MM.1S (cell line): Measurements from ENCODE around the gene GSS.

Experiments
- DNase-seq: peaks from one replicate; pipeline ENCODE4 v3.0.0-alpha.2; 2015
- H2AFZ ChIP-seq: fragments of 300-600 bp; sonication (generic); 2 replicates; pipeline ENCODE4 v1.6.0; 2016; ENCODE audit warnings: antibody characterized with exemption, low read length
- H3F3A ChIP-seq: fragments of 300-600 bp; sonication (generic); 2 replicates; pipeline ENCODE4 v1.6.1; 2016; ENCODE audit warnings: mild to moderate bottlenecking, antibody characterized with exemption, low read length, moderate library complexity, mixed read lengths; ENCODE audit not compliant: insufficient read depth
- H3K27ac ChIP-seq: fragments of 300-600 bp; sonication (generic); 2 replicates; pipeline ENCODE4 v1.5.1; 2016; ENCODE audit warnings: mild to moderate bottlenecking, low read length
- H3K27me3 ChIP-seq: fragments of 300-600 bp; sonication (generic); replicated peaks from 2 replicates; pipeline ENCODE4 v1.6.0; 2016; ENCODE audit warnings: low read length; ENCODE audit not compliant: insufficient read depth
- H3K36me3 ChIP-seq: fragments of 300-600 bp; sonication (generic); replicated peaks from 2 replicates; pipeline ENCODE4 v1.6.1; 2016; ENCODE audit warnings: mild to moderate bottlenecking, low read length, mixed read lengths; ENCODE audit not compliant: insufficient read depth
- H3K4me1 ChIP-seq: fragments of 300-600 bp; sonication (generic); 2 replicates; pipeline ENCODE4 v1.6.1; 2016; ENCODE audit warnings: low read length, mixed read lengths
- H3K4me2 ChIP-seq: fragments of 300-600 bp; sonication (generic); 2 replicates; pipeline ENCODE4 v1.6.0; 2016; ENCODE audit warnings: low read depth, low read length
- H3K4me3 ChIP-seq: fragments of 300-600 bp; sonication (generic); 2 replicates; pipeline ENCODE4 v1.5.1; 2016; ENCODE audit warnings: low read length, mixed read lengths
- H3K79me2 ChIP-seq: fragments of 300-600 bp; sonication (generic); 2 replicates; pipeline ENCODE4 v1.6.1; 2016; ENCODE audit warnings: mixed run types, low read length, mixed read lengths
- H3K9ac ChIP-seq: fragments of 300-600 bp; sonication (generic); 2 replicates; pipeline ENCODE4 v1.6.1; 2016; ENCODE audit warnings: low read length, mixed read lengths
- H3K9me2 ChIP-seq: fragments of 300-600 bp; sonication (generic); replicated peaks from 2 replicates; pipeline ENCODE4 v1.6.1; 2016; ENCODE audit warnings: mild to moderate bottlenecking, low read length, mixed read lengths; ENCODE audit not compliant: insufficient read depth
- H3K9me3 ChIP-seq: fragments of 300-600 bp; sonication (generic); replicated peaks from 2 replicates; pipeline ENCODE4 v1.6.1; 2016; ENCODE audit warnings: mild to moderate bottlenecking, low read length, mixed read lengths; ENCODE audit not compliant: insufficient read depth
- H4K20me1 ChIP-seq: fragments of 300-600 bp; sonication (generic); 2 replicates; pipeline ENCODE4 v1.6.1; 2016; ENCODE audit warnings: mild to moderate bottlenecking, low read length, moderate library complexity, mixed read lengths; ENCODE audit not compliant: insufficient read depth
- CTCF ChIP-seq: fragments of 300-600 bp; sonication (generic); IDR thresholded peaks from 2 replicates; pipeline ENCODE4 v1.5.1; 2016; ENCODE audit warnings: antibody characterized with exemption, low read length, mixed read lengths
- EZH2 ChIP-seq: fragments of 300-600 bp; sonication (generic); optimal IDR thresholded peaks from 2 replicates; pipeline ENCODE3; 2017; ENCODE audit warnings: low read depth, mild to moderate bottlenecking, antibody characterized with exemption, low read length, mixed read lengths
- EZH2phosphoT487 ChIP-seq: fragments of 300-600 bp; sonication (generic); IDR thresholded peaks from 2 replicates; pipeline ENCODE4 v1.6.1; 2018; ENCODE audit warnings: antibody characterized with exemption, low read length

Gene GSS

GRCh38 chr20:34976286-34976685 lies 20.7 kb upstream of the GSS start:
- no peaks in the 10 kb centered on the region for H3K36me3 ChIP-seq
- no peaks in the 10 kb centered on the region for H3K4me1 ChIP-seq
- H3K9me3 ChIP-seq: no peaks in the 10 kb centered on the region
- TF ChIP-seq EZH2: no peak
- TF ChIP-seq EZH2phosphoT487: no peak
- TF ChIP-seq CTCF: no peak
- H3K79me2 ChIP-seq: no peaks in the 10 kb centered on the region
- H3K4me3 ChIP-seq: no peak overlapping the region
- H3F3A ChIP-seq: no peaks in the 10 kb centered on the region
- no peak overlapping the region for H2AFZ ChIP-seq
- H3K27me3 ChIP-seq: no peaks in the 10 kb centered on the region; the same call in 1 of the 2 replicates
- no peaks in the 10 kb centered on the region for H4K20me1 ChIP-seq
- H3K9me2 ChIP-seq: no peaks in the 10 kb centered on the region
- no peak overlapping the region for H3K27ac ChIP-seq
- DNase-seq: no peak
- no peak overlapping the region for H3K4me2 ChIP-seq
- H3K9ac ChIP-seq: no peak overlapping the region

GRCh38 chr20:34974246-34974645 lies 18.6 kb upstream of the GSS start:
- Histone ChIP-seq H3K27me3 (no peaks in the 10 kb centered on the region; the same call in 1 of the 2 replicates), H3F3A (no peaks in the 10 kb centered on the region), H3K9ac (no peak overlapping the region), H3K9me3 (no peaks in the 10 kb centered on the region), H3K4me3 (no peak overlapping the region), H4K20me1 (no peaks in the 10 kb centered on the region), H3K36me3 (no peaks in the 10 kb centered on the region), H3K9me2 (no peaks in the 10 kb centered on the region), H2AFZ (no peak overlapping the region), H3K79me2 (no peaks in the 10 kb centered on the region), H3K27ac (no peak overlapping the region), H3K4me2 (no peak overlapping the region), H3K4me1 (no peaks in the 10 kb centered on the region)
- DNase-seq: no peak
- TF ChIP-seq CTCF (no peak), EZH2 (no peak), EZH2phosphoT487 (no peak)

- DNase-seq: no peak
- no peaks in the 10 kb centered on the region for H3K79me2 ChIP-seq
- no peaks in the 10 kb centered on the region for H4K20me1 ChIP-seq
- H3K4me2 ChIP-seq: no peak overlapping the region
- H3K9me2 ChIP-seq: no peaks in the 10 kb centered on the region
- H3K27me3 ChIP-seq: no peaks in the 10 kb centered on the region; the same call in 1 of the 2 replicates
- H3K9ac ChIP-seq: no peak overlapping the region
- no peaks in the 10 kb centered on the region for H3K9me3 ChIP-seq
- TF ChIP-seq CTCF: no peak
- TF ChIP-seq EZH2phosphoT487: no peak
- no peak for TF ChIP-seq EZH2
- no peaks in the 10 kb centered on the region for H3F3A ChIP-seq
- no peak overlapping the region for H2AFZ ChIP-seq
- H3K36me3 ChIP-seq: no peaks in the 10 kb centered on the region
- no peak overlapping the region for H3K27ac ChIP-seq
- H3K4me1 ChIP-seq: no peaks in the 10 kb centered on the region
- no peak overlapping the region for H3K4me3 ChIP-seq
Measured at GRCh38 chr20:34971561-34972235, 16.1 kb upstream of the GSS start.
